C4-2B (cell line): ENCODE data around the gene TMEM30B.
"Not testable (repeated sequence)": the region's sequence is repeated elsewhere in the genome, so short reads cannot be mapped to it uniquely, and the experiment has no call there.

ENCODE experiments used
- H3K27ac ChIP-seq: fragments of 450-650 bp; 2 replicates; pipeline ENCODE4 v1.5.1; 2017
- CTCF ChIP-seq: fragments of 450-650 bp; conservative IDR thresholded peaks from 2 replicates; pipeline ENCODE4 v1.5.1; 2017; ENCODE audit warnings: mild to moderate bottlenecking
- ZFX ChIP-seq: fragments of 450-650 bp; IDR thresholded peaks from 2 replicates; pipeline ENCODE4 v1.6.1; 2017

TMEM30B gene

GRCh38 chr14:61246721-61247120 is 34.4 kb downstream of the TMEM30B start:
- TF ChIP-seq CTCF = no peak
- no peak for TF ChIP-seq ZFX
- H3K27ac ChIP-seq = no peak overlapping the region

GRCh38 chr14:61244009-61244408 is 37.1 kb downstream of the TMEM30B start:
- TF ChIP-seq ZFX (no peak), CTCF (no peak)

GRCh38 chr14:61240206-61240605 is 40.9 kb downstream of the TMEM30B start:
- TF ChIP-seq CTCF (no peak), ZFX (no peak)
- H3K27ac ChIP-seq = no peak overlapping the region

More at GRCh38 chr14:61244009-61244408, 37.1 kb downstream of the TMEM30B start:
- H3K27ac ChIP-seq = no peak overlapping the region

- H3K27ac ChIP-seq = not testable (repeated sequence)
Measured at GRCh38 chr14:61239285-61239684, 41.9 kb downstream of the TMEM30B start.

GRCh38 chr14:61238611-61239245 is 42.4 kb downstream of the TMEM30B start:
- H3K27ac ChIP-seq = no peak overlapping the region
- TF ChIP-seq ZFX (no peak), CTCF (no peak)

- no peak overlapping the region for H3K27ac ChIP-seq
- TF ChIP-seq ZFX = no peak
- no peak for TF ChIP-seq CTCF
Measured at GRCh38 chr14:61234215-61234916, 46.8 kb downstream of the TMEM30B start.

GRCh38 chr14:61233436-61233956 is 47.6 kb downstream of the TMEM30B start:
- TF ChIP-seq ZFX = no peak
- no peak for TF ChIP-seq CTCF
- H3K27ac ChIP-seq = no peak overlapping the region

GRCh38 chr14:61231810-61232209 is 49.3 kb downstream of the TMEM30B start:
- no peak overlapping the region for H3K27ac ChIP-seq
- no peak for TF ChIP-seq ZFX
- TF ChIP-seq CTCF = no peak
